GM19463 (cell line): ENCODE measurements around the gene POFUT1.

ENCODE experiments used
- ATAC-seq: cut with Tn5 transposase; IDR thresholded peaks from one replicate; pipeline ENCODE4 v1.9.1; 2021; ENCODE audit warnings: mild to moderate bottlenecking, moderate library complexity; ENCODE audit not compliant: unreplicated experiment

The POFUT1 gene

DNA sequence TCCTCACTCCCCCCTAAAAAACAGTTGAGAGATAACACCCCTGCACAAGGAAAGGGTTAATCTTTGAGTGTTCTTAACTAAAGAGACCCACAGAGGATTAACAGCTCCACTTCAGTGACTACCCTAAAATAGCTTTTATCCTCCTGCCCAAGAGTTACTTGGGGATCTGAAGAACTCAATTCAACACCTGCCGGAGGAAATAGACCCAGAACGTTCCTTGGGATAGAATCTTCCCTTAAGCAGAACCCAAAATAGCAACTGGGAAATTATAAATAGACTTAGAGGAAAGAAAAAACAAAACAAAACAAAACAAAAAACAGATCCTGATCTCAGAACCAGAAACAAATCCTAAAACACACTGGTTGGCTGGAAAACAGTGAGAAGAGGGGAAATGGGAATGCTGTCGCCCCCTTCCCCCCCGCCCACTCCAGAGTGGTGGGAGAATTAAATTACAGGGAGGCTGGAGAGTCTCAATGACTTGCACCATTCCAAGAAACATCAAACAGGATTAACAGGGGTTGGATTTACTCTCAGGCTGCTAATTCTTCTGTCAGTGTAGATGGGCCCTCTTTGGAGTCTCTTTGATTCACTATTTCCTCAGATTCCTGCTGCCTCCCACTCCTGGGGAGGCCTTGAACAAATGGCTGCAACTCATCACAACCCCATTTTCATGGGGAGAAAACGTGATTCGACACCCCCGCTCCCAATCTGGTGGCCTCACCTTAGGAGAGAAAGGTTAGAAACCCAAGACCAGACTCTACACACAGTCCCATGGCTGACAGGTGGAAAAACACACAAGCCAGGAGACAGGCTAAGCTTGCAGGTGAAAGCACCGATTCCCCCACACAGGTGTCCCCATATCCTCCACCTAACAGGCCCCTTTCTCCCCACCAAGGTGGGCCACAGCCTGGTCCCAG, 1.6 kb upstream of the POFUT1 start:
- ATAC-seq, result no peak

DNA sequence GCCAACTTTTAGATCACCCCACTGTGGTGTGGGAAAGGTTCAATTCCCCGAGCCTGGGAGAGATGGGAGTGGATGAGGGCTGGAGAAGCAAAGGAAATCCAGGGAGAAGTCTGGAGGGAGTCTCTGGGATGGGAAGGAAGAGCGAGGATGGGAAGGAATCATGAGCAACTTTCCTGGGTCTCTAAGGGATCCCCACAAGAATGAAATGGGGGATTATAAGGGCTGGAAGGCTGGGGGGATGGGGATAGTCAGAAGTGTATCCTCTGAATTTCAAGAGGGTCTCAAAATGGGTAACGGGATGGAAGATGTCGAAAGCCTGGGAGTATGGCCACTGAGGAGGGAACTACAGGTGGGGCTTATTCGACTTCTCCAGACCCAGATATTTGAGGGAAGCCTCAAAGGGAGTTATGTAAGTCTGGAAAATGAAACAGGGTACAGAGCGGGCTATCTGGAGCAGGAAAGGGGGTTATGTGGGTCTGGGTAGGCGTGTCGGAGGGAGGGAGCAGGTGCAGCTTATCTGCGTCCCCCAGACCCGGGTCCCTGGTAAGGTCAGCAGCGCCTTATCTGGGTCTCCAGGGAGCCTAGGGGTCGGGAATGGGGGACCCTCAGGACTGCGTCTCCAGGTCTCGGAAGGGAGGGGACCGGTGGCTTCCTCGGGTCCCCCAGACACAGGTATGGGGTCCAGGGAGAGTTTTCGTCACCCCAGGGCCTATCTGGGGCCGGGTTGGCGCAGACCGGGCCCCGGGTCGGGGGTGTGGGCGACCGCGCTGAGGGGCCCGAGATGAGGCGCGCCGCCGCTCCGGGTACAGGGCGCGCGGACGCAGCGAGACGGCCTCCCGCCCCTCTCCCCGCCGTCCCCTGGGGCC, 687 bp upstream of the POFUT1 start:
- peak; percentile 24 for ATAC-seq

DNA sequence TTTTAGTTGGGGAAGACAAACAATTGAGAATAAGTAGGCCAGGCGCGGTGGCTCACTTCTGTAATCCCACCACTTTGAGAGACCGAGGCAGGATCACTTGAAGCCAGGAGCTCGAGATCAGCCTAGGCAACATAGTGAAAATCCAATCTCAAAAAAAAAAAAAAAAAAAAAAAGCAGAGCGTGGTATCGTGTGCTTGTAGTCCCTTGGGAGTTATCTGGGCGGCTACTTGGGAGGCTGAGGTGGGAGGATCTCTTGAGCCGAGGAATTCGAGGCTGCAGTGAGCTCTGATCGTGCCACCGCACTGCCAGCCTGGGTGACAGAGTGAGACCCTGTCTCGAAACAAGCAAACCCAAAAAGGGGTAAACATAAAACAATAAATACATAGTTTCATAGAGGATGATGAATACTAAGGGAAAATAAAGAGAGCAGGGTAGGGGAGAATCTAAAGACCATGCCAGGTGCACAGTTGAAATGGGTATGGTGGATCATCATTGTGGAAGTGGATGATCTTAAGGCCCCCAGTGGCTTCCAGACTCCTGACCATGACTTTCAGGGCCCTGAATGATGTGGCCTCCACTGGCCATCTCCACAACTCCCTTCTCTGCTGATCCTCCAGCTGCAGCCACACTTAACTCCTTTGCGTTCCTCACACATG, 947 bp downstream of the POFUT1 start:
- ATAC-seq, result no peak

DNA sequence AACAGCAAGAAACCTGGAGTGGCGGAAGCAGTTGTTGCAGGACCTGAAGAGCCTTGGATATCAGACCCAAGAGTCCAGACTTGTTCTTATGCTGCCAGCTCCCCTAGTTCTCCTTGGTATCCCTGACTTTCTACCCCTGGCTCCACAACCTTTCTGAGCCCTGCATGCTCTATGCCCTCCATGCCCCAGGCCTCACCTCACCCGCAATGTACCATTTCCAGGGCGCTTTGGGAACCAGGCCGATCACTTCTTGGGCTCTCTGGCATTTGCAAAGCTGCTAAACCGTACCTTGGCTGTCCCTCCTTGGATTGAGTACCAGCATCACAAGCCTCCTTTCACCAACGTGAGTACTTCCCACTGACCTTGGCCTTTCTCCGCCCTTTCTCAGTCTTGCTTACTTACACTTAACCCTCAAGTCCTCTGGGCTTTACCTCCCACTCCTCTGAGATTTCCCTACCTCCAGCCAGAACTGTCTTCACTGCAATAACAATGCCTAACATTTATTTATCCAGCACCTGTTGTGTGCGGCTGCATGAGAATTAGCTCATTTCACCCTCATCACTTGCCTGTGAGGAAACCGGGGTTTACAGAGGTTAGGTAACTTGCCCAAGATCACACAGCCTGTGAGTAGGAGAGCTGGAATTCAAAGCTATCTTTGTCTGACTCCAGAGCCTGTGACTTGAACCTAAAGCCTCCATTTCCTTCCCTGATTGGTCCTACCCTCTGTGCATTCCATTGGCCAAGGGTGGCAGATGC, 2.3 kb downstream of the POFUT1 start:
- no peak for ATAC-seq

GRCh38 chr20:32213870-32214269, 6.2 kb downstream of the POFUT1 start:
- no peak for ATAC-seq

DNA sequence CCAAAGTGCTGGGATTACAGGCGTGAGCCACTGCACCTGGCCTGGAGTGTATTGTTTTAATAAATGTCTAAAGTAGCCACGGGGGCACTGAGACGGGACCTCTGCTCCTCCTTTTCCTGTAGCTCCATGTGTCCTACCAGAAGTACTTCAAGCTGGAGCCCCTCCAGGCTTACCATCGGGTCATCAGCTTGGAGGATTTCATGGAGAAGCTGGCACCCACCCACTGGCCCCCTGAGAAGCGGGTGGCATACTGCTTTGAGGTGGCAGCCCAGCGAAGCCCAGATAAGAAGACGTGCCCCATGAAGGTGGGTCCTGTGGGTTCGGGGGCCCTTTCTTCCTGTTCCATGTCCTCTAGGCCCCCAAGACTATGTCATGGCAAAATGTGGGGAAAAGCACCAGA, 7.5 kb downstream of the POFUT1 start:
- ATAC-seq, result no peak

- no peak for ATAC-seq
Measured at GRCh38 chr20:32215729-32216128, 8.0 kb downstream of the POFUT1 start.

GRCh38 chr20:32216179-32217142, 8.8 kb downstream of the POFUT1 start:
- no peak for ATAC-seq

DNA sequence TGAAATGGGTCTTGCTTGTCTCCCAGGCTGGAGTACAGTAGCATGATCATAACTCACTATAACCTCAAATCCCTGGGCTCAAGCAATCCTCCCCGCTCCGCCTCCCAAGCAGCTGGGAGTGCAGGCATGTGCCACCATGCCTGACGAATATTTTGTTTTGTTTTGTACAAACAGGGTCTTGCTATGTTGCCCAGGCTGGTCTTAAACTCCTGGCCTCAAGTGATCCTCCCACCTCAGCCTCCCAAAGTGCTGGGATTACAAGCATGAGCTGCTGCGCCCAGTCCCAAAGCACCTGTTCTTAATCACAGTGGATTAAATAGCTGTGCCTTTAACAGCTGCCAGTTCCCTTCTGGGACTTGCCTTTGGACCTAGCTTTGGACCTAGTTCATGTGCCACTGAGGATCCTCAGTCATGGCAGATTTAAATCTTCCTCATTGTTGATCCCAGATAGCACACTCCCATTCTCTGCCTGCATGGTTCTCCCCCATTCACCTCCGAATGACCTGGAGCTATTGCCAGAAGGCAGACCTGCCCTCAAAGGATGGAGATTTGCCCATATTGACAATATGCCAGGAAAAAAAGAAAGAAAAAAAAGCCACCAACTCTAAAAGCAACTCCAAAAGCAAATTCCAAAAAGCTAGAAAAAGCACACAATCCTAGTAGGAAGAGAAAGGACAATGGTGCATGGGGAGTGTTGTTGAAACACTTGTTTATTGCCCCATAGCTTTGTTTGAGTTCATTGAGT, 10.6 kb downstream of the POFUT1 start:
- ATAC-seq, result no peak

- no peak for ATAC-seq
Measured at GRCh38 chr20:32224463-32224862, 16.8 kb downstream of the POFUT1 start.

DNA sequence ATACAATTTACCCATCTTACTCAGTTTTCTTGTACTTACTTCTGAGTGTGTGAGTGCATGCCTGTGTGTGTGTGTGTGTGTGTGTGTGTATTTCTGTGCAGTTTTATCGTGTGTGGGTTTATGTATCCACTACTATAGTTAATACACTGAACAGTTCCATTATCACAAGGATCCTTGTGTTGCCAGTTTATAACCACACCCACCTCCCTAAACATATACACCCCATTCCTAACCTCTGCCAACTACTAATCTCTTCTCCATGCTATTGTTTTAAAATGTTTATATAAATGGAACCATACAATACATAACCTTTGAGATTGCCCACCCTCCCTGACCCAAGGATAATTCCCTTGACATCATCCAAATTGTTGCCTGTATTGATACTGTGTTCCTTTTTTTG, 18.7 kb downstream of the POFUT1 start:
- no peak for ATAC-seq

- no peak for ATAC-seq
Measured at GRCh38 chr20:32227306-32227705, 19.6 kb downstream of the POFUT1 start.

DNA sequence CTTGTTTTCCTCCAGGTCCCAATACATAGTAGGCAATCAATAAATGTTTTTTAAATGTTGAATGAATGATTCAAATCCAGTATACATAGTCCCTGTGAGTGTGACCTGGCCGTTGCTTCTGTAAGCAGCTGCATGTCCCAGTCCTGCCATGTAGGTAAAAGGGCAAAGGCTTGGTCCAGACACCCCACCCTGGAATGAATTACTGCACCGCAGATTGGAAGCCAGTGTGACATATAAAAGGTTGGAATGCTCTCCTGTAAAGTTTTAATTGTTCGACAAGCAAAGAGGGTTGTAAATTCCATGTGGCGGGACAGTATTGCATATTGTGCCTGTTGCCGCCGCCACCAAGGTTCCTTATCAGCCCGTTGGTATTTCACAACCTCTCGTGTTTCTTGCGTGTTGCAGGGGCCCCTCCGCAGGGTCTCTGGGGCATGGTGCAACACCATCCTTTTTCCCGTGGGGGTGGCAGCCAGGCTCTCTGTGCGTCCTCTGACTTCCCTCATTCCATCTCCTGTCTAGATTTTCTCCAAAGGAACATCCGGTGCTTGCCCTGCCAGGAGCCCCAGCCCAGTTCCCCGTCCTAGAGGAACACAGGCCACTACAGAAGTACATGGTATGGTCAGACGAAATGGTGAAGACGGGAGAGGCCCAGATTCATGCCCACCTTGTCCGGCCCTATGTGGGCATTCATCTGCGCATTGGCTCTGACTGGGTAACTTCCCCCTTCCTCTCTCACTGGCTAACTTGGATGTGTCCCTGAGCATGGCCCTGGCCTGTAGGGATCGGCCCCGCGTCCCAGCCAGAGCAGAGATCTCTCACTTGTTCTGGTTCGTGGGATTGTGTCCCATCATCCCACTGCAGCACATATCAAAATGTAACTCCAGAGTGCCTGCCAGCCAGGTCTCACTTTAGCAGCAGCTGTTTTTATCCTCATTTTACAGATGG, 20.3 kb downstream of the POFUT1 start:
- ATAC-seq, result no peak

GRCh38 chr20:32229251-32229747, 21.6 kb downstream of the POFUT1 start:
- ATAC-seq, result no peak

DNA sequence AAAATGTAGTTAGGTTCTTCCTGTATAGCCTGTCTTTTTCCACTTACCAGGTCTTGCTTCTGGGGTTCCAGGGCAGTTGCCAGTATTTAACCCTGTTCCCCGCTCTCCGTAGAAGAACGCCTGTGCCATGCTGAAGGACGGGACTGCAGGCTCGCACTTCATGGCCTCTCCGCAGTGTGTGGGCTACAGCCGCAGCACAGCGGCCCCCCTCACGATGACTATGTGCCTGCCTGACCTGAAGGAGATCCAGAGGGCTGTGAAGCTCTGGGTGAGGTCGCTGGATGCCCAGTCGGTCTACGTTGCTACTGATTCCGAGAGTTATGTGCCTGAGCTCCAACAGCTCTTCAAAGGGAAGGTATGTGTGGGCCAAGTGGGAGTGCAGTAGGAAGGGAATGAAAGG, 23.0 kb downstream of the POFUT1 start:
- ATAC-seq, result no peak

DNA sequence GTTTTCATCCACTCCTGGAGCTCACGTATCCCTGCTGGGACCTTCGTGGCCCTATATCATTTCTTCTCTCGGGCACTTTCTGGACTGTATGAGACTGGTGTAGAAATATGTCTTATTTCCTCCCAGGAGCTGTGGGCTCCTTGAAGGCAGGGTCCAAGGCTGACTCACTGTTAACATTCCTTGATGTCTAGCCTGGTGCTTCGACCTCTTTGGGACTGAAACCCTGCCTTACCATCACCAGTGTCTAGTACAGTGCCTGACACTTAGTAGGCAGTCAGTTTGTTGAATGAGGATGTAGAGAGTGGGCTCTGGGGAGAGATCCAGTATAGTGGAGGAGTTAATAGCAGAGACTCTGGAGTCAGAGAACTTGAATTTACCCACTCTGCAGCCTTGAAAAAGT, 23.6 kb downstream of the POFUT1 start:
- ATAC-seq, result no peak

DNA sequence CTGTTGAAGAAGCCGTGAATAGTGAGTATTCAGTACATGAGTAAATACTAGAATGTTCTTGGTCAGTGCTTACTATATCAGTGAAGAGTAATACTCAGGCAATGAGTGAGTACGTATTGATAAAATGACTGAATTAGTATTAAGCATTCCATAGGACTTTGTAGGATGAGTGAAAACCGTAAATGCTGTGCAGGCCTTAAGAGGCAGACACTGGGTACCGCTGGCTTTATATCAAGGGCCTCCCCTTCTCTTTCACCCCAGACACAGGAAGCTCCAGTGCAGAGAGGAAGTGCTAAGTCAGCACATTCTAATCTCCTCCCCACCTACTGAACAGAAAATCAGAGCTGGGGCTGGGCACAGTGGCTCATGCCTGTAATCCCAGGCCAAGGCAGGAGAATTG, 24.2 kb downstream of the POFUT1 start:
- no peak for ATAC-seq
